ENCODE data around the gene CDC42BPG. TPM values are rescaled to one million over a fixed set of nuclear protein-coding genes. Genes with fewer than 3 reads are reported as not detected.
A peak's percentile ranks its signal among the peaks of the same experiment; 100 is the strongest.

The CDC42BPG gene
- total and polyA plus RNA-seq, 3 donors from 2014 or later = 5.3 to 9.2 (median 7.6) TPM

DNA sequence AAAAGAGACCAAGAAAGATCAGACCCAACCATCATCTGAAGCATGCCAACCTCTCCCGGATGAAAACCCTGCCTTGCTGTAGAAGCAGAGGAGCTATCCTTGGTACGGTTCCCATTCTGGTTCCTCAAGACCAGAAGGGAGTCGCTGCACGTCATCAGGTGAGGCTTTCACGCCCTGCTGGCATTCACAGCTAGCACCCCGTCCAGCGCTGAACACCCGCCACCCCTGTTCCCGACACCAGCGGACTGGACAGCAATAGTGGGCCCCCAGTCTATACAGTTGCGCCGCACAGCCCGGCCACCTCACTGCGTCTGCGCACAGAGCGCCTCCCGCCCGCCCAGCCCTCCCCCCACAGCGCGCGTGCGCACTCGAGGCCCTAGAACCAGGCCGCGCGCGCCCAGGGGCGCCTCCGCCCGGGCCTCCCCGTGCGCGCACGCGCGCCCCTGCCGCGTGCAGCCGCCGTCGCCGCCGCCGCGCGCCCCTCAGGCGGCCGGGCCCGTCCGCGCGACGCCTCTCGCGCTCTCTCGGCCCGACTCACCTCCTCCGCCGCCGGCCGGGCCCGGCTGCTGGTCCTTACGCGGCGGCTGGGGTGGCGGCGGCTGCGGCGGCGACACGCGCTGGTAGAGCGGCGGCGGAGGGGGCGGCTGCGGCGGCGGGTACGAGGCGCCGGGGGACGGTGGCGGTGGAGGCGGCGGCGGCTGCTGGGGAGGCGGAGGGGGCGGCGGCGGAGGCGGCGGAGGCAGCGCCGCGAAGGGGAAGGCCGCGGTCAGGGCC, 66.8 kb downstream of the CDC42BPG start:
- H3K4me1 ChIP-seq = peaks cover 49% of the 10 kb centered on the region
- H3K4me3 ChIP-seq = peak overlapping the region; percentile 80 to 99
- no peaks in the 10 kb centered on the region for H3K27me3 ChIP-seq
- peak; percentile 87 for DNase-seq
- no peaks in the 10 kb centered on the region for H3K36me3 ChIP-seq (ENCODE audit: low read depth, missing control alignments)
- H3K27ac ChIP-seq = peak overlapping the region; percentile 99 to 100
- no peaks in the 10 kb centered on the region for H3K9me3 ChIP-seq
- intact Hi-C loops (cut with DNase I; ENCODE audit: low total_unique reads) = no loop called here
- 1% methylated on average over 11 to 62 of the region's 98 CpGs for WGBS, 2 donors
- no peak for TF ChIP-seq POLR2A (IDR thresholded peaks at IDR 0.05)
- TF ChIP-seq, protein P1, sequence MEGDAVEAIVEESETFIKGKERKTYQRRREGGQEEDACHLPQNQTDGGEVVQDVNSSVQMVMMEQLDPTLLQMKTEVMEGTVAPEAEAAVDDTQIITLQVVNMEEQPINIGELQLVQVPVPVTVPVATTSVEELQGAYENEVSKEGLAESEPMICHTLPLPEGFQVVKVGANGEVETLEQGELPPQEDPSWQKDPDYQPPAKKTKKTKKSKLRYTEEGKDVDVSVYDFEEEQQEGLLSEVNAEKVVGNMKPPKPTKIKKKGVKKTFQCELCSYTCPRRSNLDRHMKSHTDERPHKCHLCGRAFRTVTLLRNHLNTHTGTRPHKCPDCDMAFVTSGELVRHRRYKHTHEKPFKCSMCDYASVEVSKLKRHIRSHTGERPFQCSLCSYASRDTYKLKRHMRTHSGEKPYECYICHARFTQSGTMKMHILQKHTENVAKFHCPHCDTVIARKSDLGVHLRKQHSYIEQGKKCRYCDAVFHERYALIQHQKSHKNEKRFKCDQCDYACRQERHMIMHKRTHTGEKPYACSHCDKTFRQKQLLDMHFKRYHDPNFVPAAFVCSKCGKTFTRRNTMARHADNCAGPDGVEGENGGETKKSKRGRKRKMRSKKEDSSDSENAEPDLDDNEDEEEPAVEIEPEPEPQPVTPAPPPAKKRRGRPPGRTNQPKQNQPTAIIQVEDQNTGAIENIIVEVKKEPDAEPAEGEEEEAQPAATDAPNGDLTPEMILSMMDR (IDR thresholded peaks at IDR 0.05) = no peak

DNA sequence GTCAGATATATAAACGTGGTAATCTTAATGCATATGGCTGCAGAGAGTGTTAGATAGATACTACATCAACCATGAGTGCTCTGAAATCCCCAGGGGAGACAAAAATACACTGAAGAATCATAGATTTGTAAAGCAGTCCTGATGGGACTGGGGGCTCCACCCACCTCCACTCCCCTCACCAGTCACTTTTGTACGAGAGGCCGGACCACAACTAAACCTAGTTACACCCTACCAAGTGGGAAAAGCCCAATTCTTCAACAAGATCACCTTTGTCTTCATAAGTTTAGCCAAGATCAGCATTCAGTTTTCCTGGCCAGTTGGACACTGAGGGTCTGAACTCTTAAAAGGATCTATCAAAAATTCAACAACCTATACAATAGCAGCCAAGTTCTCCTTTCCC, 67.6 kb downstream of the CDC42BPG start:
- 6 to 7% methylated on average over 3 of the region's 3 CpGs for WGBS, 2 donors
- H3K27me3 ChIP-seq = no peaks in the 10 kb centered on the region
- peak overlapping the region; percentile 47 to 100 for H3K27ac ChIP-seq
- H3K9me3 ChIP-seq = no peaks in the 10 kb centered on the region
- TF ChIP-seq POLR2A (IDR thresholded peaks at IDR 0.05) = no peak
- TF ChIP-seq, protein P1 (IDR thresholded peaks at IDR 0.05) = no peak
- no peaks in the 10 kb centered on the region for H3K36me3 ChIP-seq (ENCODE audit: low read depth, missing control alignments)
- peaks cover 49% of the 10 kb centered on the region for H3K4me1 ChIP-seq
- H3K4me3 ChIP-seq = peak overlapping the region; percentile 75 to 99
- DNase-seq = no peak
- intact Hi-C loops (cut with DNase I; ENCODE audit: low total_unique reads) = no loop called here

DNA sequence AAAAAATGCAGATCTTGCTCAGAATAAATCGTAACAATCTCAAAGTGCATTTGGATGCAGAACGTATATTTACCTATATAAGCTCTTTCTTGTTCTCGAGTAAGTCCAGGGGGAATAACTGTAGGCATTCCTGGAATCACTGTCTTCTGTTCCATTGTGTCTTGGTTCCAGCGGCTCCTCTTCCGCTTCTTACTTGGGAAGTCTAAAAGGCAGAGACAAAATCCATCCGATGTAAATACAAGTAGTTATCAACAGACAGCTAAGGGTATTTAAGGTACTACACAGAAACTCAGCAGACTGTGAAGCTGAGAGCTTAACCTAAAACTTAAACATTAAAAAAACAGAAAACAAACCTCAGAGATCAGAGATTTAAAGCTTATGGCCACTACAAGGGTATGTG, 68.0 kb downstream of the CDC42BPG start:
- TF ChIP-seq POLR2A (IDR thresholded peaks at IDR 0.05) = no peak
- TF ChIP-seq, protein P1 (IDR thresholded peaks at IDR 0.05) = no peak
- H3K36me3 ChIP-seq (ENCODE audit: low read depth, missing control alignments) = no peaks in the 10 kb centered on the region
- no peak overlapping the region for H3K27ac ChIP-seq
- no peak for DNase-seq
- no peaks in the 10 kb centered on the region for H3K27me3 ChIP-seq
- 37 to 40% methylated on average over 6 of the region's 6 CpGs for WGBS, 2 donors
- intact Hi-C loops (cut with DNase I; ENCODE audit: low total_unique reads) = no loop called here
- no peaks in the 10 kb centered on the region for H3K9me3 ChIP-seq
- peak overlapping the region in 1 of 2 donors; percentile 75 for H3K4me3 ChIP-seq
- H3K4me1 ChIP-seq = peaks cover 49% of the 10 kb centered on the region

DNA sequence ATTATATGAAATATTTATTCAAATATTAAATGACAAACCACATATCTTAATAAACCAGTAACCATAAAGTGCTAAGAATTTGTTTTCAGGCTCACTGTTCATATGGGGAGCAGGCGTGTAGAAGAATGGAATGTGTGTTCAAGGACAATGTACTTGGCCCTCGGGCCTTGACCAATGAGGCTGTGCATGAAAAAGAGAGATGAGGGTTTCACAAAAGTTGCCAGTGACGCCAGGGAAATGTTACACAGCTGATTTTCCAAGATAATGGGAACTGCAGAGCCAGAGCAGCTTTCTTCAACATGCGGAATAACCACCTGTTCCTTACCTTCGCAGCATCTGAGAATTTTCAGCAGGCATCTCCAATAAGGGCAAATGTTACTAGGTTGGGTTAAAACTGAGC, 70.3 kb downstream of the CDC42BPG start:
- Histone ChIP-seq H3K9me3 (no peaks in the 10 kb centered on the region), H3K4me3 (no peak overlapping the region), H3K4me1 (peaks cover 44% of the 10 kb centered on the region), H3K36me3 (ENCODE audit: low read depth, missing control alignments) (no peaks in the 10 kb centered on the region), H3K27me3 (no peaks in the 10 kb centered on the region), H3K27ac (no peak overlapping the region)
- intact Hi-C loops (cut with DNase I; ENCODE audit: low total_unique reads) = no loop called here
- TF ChIP-seq POLR2A (IDR thresholded peaks at IDR 0.05) = no peak
- TF ChIP-seq, protein P1 (IDR thresholded peaks at IDR 0.05) = no peak
- DNase-seq = peak; percentile 72
- WGBS, 2 donors = 36 to 63% methylated on average over 5 of the region's 5 CpGs

MicroRNAs encoded within 50 kb of the gene (microRNA counts, 767-probe panel; counts per million panel counts)
- 3,559 to 4,095 counts per million in 2 donors for microRNA hsa-miR-192-5p

Other genes with a start within 250 kb of the CDC42BPG start
- 10 to 100 TPM; 32.6 to 40.1 TPM for gene NRXN2, start 121.5 kb downstream of the CDC42BPG start, total RNA-seq
- gene NRXN2, start 121.5 kb downstream of the CDC42BPG start, polyA plus RNA-seq (ENCODE audit: insufficient read depth, low read depth, low replicate concordance) = 46.8 TPM
- gene RASGRP2, start 100.5 kb downstream of the CDC42BPG start, total RNA-seq = 10 to 100 TPM; 24.0 to 26.3 TPM
- gene RASGRP2, start 100.5 kb downstream of the CDC42BPG start, polyA plus RNA-seq (ENCODE audit: insufficient read depth, low read depth, low replicate concordance) = 14.4 TPM
- 10 to 100 TPM; 12.1 to 14.4 TPM for gene PYGM, start 84.7 kb downstream of the CDC42BPG start, total RNA-seq
- gene PYGM, start 84.7 kb downstream of the CDC42BPG start, polyA plus RNA-seq (ENCODE audit: insufficient read depth, low read depth, low replicate concordance) = 14.2 TPM
- gene SF1, start 66.1 kb downstream of the CDC42BPG start, total RNA-seq = 100 to 1,000 TPM; 431 to 499 TPM
- 455 TPM for gene SF1, start 66.1 kb downstream of the CDC42BPG start, polyA plus RNA-seq (ENCODE audit: insufficient read depth, low read depth, low replicate concordance)
- gene MAP4K2, start 41.4 kb downstream of the CDC42BPG start, total RNA-seq = 10 to 100 TPM; 27.7 to 29.8 TPM
- 14.9 TPM for gene MAP4K2, start 41.4 kb downstream of the CDC42BPG start, polyA plus RNA-seq (ENCODE audit: insufficient read depth, low read depth, low replicate concordance)
- 10 to 100 TPM; 36.7 to 40.8 TPM for gene MEN1, start 34.1 kb downstream of the CDC42BPG start, total RNA-seq
- 29.7 TPM for gene MEN1, start 34.1 kb downstream of the CDC42BPG start, polyA plus RNA-seq (ENCODE audit: insufficient read depth, low read depth, low replicate concordance)
- gene EHD1, start 34.0 kb upstream of the CDC42BPG start, total RNA-seq = 100 to 1,000 TPM; 230 to 455 TPM
- gene EHD1, start 34.0 kb upstream of the CDC42BPG start, polyA plus RNA-seq (ENCODE audit: insufficient read depth, low read depth, low replicate concordance) = 328 TPM
- 10 to 100 TPM; 51.1 to 56.1 TPM for gene ATG2A, start 72.6 kb upstream of the CDC42BPG start, total RNA-seq
- 22.2 TPM for gene ATG2A, start 72.6 kb upstream of the CDC42BPG start, polyA plus RNA-seq (ENCODE audit: insufficient read depth, low read depth, low replicate concordance)
- 10 to 100 TPM; 19.4 to 26.2 TPM for gene PPP2R5B, start 80.0 kb upstream of the CDC42BPG start, total RNA-seq
- gene PPP2R5B, start 80.0 kb upstream of the CDC42BPG start, polyA plus RNA-seq (ENCODE audit: insufficient read depth, low read depth, low replicate concordance) = 9.9 TPM
- gene GPHA2, start 91.2 kb upstream of the CDC42BPG start, total RNA-seq = 1 to 10 TPM; 7.0 to 9.4 TPM
- 6.9 TPM for gene GPHA2, start 91.2 kb upstream of the CDC42BPG start, polyA plus RNA-seq (ENCODE audit: insufficient read depth, low read depth, low replicate concordance)
- gene MAJIN, start 127.5 kb upstream of the CDC42BPG start, total RNA-seq = 10 to 100 TPM; 14.4 to 34.8 TPM
- 36.4 TPM for gene MAJIN, start 127.5 kb upstream of the CDC42BPG start, polyA plus RNA-seq (ENCODE audit: insufficient read depth, low read depth, low replicate concordance)
- 1 to 10 TPM in 1 of 2 donors, under 1 TPM in 1; 0.94 to 1.5 TPM for gene BATF2, start 152.3 kb upstream of the CDC42BPG start, total RNA-seq
- 2.7 TPM for gene BATF2, start 152.3 kb upstream of the CDC42BPG start, polyA plus RNA-seq (ENCODE audit: insufficient read depth, low read depth, low replicate concordance)
- 100 to 1,000 TPM; 127 to 154 TPM for gene ARL2, start 169.5 kb upstream of the CDC42BPG start, total RNA-seq
- gene ARL2, start 169.5 kb upstream of the CDC42BPG start, polyA plus RNA-seq (ENCODE audit: insufficient read depth, low read depth, low replicate concordance) = 235 TPM
- gene SNX15, start 182.8 kb upstream of the CDC42BPG start, total RNA-seq = 10 to 100 TPM; 17.0 to 22.5 TPM
- gene SNX15, start 182.8 kb upstream of the CDC42BPG start, polyA plus RNA-seq (ENCODE audit: insufficient read depth, low read depth, low replicate concordance) = 15.6 TPM
- 10 to 100 TPM; 40.5 to 41.0 TPM for gene SAC3D1, start 196.6 kb upstream of the CDC42BPG start, total RNA-seq
- 63.5 TPM for gene SAC3D1, start 196.6 kb upstream of the CDC42BPG start, polyA plus RNA-seq (ENCODE audit: insufficient read depth, low read depth, low replicate concordance)
- gene NAALADL1, start 213.9 kb upstream of the CDC42BPG start, total RNA-seq = 10 to 100 TPM; 16.5 to 18.1 TPM
- 16.0 TPM for gene NAALADL1, start 213.9 kb upstream of the CDC42BPG start, polyA plus RNA-seq (ENCODE audit: insufficient read depth, low read depth, low replicate concordance)
- gene CDCA5, start 239.4 kb upstream of the CDC42BPG start, total RNA-seq = 10 to 100 TPM; 28.5 to 50.9 TPM
- 93.3 TPM for gene CDCA5, start 239.4 kb upstream of the CDC42BPG start, polyA plus RNA-seq (ENCODE audit: insufficient read depth, low read depth, low replicate concordance)
- gene ZFPL1, start 239.6 kb upstream of the CDC42BPG start, total RNA-seq = 10 to 100 TPM; 52.7 to 57.2 TPM
- 70.6 TPM for gene ZFPL1, start 239.6 kb upstream of the CDC42BPG start, polyA plus RNA-seq (ENCODE audit: insufficient read depth, low read depth, low replicate concordance)